ENCODE data around the gene MAP3K9.
A peak's percentile ranks its signal among the peaks of the same experiment; 100 is the strongest.

MAP3K9 gene

DNA sequence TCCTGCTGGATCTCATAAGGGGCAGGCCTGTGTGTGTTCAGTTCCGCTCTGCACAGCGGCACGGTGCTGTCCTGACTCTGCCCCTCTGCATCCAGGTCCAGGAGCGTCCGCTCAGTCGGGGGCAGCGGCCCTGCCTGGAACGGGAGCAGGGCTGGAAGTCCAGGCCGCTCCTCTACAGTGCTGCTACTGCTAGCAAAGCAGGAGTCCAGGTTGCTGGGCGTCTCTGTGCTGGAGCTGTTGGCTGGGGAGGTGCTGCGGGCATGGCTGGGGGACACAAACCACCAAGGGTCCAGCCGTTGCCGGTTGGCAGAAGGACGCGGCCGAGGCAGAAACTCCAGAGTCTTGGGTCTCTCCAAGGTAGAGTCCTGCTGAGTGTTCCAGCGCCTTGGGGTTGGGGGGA, 78.9 kb downstream of the MAP3K9 start:
- TF ChIP-seq, protein P1, sequence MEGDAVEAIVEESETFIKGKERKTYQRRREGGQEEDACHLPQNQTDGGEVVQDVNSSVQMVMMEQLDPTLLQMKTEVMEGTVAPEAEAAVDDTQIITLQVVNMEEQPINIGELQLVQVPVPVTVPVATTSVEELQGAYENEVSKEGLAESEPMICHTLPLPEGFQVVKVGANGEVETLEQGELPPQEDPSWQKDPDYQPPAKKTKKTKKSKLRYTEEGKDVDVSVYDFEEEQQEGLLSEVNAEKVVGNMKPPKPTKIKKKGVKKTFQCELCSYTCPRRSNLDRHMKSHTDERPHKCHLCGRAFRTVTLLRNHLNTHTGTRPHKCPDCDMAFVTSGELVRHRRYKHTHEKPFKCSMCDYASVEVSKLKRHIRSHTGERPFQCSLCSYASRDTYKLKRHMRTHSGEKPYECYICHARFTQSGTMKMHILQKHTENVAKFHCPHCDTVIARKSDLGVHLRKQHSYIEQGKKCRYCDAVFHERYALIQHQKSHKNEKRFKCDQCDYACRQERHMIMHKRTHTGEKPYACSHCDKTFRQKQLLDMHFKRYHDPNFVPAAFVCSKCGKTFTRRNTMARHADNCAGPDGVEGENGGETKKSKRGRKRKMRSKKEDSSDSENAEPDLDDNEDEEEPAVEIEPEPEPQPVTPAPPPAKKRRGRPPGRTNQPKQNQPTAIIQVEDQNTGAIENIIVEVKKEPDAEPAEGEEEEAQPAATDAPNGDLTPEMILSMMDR (conservative IDR thresholded peaks at IDR 0.05; ENCODE audit: low read depth, low read length) = no peak
- H3K4me3 ChIP-seq (ENCODE audit: low read depth, low read length) = no peak overlapping the region
- no peak for DNase-seq (ENCODE audit: low read depth)

DNA sequence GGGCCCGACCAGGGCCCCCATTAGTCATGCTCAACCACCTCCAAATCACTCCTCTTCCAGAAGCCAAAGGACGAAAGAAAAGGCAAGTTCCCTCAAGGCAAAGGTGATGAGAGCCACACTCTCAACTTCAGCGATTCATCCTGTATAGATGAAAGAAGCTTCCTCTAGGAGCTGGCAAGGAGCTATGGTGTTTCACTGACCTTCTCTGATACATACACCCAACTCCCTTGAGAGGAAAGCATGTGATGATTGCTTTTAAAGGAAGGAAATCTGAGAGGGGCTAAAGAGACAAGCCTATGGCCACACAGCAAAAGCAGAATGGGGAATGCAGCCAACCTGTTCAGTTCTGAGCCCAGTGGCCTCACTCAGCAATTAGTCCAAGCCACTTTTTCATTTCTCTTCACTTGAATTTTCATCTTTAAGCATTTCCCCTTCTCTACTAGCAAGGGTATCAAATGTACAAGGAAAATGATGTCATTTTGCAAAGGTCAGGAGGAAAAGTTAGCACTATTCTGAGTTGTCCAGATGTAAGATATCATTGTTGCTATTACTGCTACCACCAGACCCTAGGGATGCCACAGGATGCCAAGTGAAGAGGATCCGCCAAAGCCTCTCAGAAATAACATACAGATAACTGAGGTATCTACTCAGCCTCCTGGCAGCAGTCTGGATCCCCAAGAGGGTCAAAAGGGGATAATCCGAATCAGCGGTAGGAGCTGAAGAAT, 82.5 kb downstream of the MAP3K9 start:
- DNase-seq (ENCODE audit: low read depth) = peak; percentile 80
- H3K4me3 ChIP-seq (ENCODE audit: low read depth, low read length) = no peak overlapping the region
- TF ChIP-seq, protein P1 (conservative IDR thresholded peaks at IDR 0.05; ENCODE audit: low read depth, low read length) = no peak

DNA sequence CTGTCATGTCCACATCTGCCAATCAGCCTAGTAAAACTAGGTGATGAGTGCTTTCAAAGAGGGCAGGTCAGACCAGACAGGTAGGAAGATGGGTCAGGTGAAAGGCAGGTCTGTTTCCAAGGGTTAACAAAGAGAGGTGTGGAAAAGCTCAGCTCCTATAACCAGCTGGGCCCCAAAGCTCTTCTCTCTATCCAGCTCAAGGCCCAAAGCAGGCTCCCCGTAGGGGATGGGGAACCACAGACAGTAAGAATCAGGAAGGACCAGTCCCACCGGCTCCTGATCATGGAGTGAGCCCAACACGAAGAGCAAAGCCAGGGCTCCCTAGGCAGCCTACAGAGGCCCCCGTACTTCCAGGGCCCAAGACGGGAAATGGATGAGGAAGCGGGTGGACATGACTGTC, 84.4 kb downstream of the MAP3K9 start:
- TF ChIP-seq, protein P1 (conservative IDR thresholded peaks at IDR 0.05; ENCODE audit: low read depth, low read length) = no peak
- no peak overlapping the region for H3K4me3 ChIP-seq (ENCODE audit: low read depth, low read length)
- DNase-seq (ENCODE audit: low read depth) = no peak

DNA sequence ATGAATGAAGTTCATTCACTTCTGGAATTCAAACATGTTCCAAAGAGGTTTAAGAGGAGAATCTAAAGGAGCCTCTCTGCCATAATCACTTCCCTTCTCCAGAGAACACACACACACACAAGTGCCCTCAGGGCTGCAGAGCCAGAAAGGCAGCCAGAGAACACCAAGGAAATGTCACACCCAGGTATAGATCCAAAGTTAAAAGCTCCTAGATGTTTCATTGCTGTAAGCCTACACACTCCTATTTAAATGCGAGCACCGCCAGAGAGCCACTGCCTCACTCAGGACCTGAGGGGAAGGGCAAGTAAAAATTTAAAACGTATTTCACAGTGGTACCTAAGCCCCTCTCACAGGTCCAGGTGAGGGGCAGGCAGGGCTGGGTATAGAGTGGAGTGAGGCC, 85.2 kb downstream of the MAP3K9 start:
- DNase-seq (ENCODE audit: low read depth) = no peak
- H3K4me3 ChIP-seq (ENCODE audit: low read depth, low read length) = no peak overlapping the region
- TF ChIP-seq, protein P1 (conservative IDR thresholded peaks at IDR 0.05; ENCODE audit: low read depth, low read length) = no peak

DNA sequence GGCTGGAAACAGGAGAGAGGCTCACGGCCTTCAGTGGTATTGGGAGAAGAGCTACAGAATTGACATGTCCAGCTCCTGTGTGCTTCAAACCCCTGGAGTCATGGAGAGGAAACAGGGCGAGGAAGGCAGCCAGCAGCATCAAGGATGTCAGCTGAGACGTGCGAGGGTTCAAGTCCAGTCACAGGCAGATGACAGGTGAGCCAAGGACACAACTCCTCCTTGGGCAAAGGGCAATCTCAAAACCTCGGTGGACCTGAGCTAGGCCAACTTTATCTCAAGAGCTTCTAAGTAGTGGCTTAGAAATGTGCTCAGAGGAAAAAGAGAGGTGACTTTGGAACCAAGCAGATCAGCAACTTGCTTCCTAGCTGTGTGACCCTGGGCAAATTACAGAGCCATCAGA, 86.0 kb downstream of the MAP3K9 start:
- DNase-seq (ENCODE audit: low read depth) = no peak
- H3K4me3 ChIP-seq (ENCODE audit: low read depth, low read length) = no peak overlapping the region
- TF ChIP-seq, protein P1 (conservative IDR thresholded peaks at IDR 0.05; ENCODE audit: low read depth, low read length) = no peak

DNA sequence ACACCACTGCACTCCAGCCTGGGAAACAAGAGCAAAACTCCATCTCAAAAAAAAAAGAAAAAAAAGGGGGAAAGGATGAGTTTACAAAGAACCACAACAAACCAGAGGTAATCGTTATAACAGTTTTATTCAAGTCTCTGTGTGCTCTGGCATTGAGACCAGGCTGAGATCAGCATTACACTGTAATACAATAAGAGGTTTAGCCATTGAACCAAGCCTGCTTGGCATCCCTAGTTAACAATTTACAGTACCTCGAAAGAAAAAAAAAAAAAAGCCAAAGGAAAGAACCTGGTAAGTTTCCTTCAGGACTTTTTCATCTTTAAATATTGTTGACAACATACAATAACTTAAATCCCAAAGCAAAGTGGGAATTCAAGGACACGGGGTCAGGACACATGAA, 86.9 kb downstream of the MAP3K9 start:
- no peak overlapping the region for H3K4me3 ChIP-seq (ENCODE audit: low read depth, low read length)
- DNase-seq (ENCODE audit: low read depth) = no peak
- TF ChIP-seq, protein P1 (conservative IDR thresholded peaks at IDR 0.05; ENCODE audit: low read depth, low read length) = no peak

DNA sequence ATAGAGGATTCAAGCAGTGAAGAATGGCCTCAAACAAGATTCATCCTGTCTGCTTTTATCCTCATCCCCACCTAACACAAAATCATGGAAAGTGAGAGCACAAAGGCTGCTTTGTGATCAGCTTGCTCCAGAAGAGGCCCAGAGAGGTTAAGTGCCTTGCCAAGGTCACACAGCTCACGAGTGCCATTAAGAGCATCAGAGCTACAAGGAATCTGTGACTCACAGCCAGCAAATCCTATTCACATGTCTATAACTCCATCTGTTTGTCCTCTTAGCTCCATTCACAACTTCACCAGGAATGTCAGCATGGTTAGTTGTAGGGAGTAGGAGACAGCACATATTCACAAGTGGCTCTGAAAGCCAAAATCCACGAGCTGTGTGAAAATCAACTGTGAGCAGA, 87.8 kb downstream of the MAP3K9 start:
- H3K4me3 ChIP-seq (ENCODE audit: low read depth, low read length) = no peak overlapping the region
- peak; percentile 28 for DNase-seq (ENCODE audit: low read depth)
- TF ChIP-seq, protein P1 (conservative IDR thresholded peaks at IDR 0.05; ENCODE audit: low read depth, low read length) = no peak

Data from choroid plexus epithelial cell (primary cell).